Neural cell (in vitro differentiated cells): Measurements from ENCODE around the gene P4HA2.

Experiments
- CTCF ChIP-seq: fragments of 450-650 bp; IDR thresholded peaks from 2 replicates; pipeline ENCODE4 v1.5.1; 2014; ENCODE audit warnings: antibody characterized with exemption, mild to moderate bottlenecking, moderate library complexity; ENCODE audit not compliant: poor library complexity, severe bottlenecking
- EP300 ChIP-seq: fragments of 450-650 bp; conservative IDR thresholded peaks from 2 replicates; pipeline ENCODE4 v1.6.1; 2014; ENCODE audit warnings: antibody characterized with exemption, mild to moderate bottlenecking, moderate library complexity; ENCODE audit not compliant: poor library complexity, severe bottlenecking
- EZH2 ChIP-seq: fragments of 200-600, 300-800 bp; shearing (Covaris generic), sonication (generic); IDR thresholded peaks from 2 replicates; pipeline ENCODE4 v1.6.1; 2014; ENCODE audit warnings: antibody characterized with exemption, low read length, borderline replicate concordance, mild to moderate bottlenecking; ENCODE audit not compliant: insufficient read depth, poor library complexity, severe bottlenecking
- POLR2AphosphoS5 ChIP-seq: IDR thresholded peaks from 2 replicates; pipeline ENCODE4 v1.6.1; 2012
- RAD21 ChIP-seq: fragments of 450-650 bp; conservative IDR thresholded peaks from 2 replicates; pipeline ENCODE4 v1.6.1; 2014; ENCODE audit warnings: antibody characterized with exemption, mild to moderate bottlenecking, moderate library complexity
- TAF1 ChIP-seq: IDR thresholded peaks from 2 replicates; pipeline ENCODE4 v1.6.1; 2012; ENCODE audit warnings: low read depth
- TF ChIP-seq, protein P1 (sequence below): IDR thresholded peaks from 2 replicates; pipeline ENCODE4 v1.6.1; 2012; ENCODE audit warnings: borderline replicate concordance

DNA sequence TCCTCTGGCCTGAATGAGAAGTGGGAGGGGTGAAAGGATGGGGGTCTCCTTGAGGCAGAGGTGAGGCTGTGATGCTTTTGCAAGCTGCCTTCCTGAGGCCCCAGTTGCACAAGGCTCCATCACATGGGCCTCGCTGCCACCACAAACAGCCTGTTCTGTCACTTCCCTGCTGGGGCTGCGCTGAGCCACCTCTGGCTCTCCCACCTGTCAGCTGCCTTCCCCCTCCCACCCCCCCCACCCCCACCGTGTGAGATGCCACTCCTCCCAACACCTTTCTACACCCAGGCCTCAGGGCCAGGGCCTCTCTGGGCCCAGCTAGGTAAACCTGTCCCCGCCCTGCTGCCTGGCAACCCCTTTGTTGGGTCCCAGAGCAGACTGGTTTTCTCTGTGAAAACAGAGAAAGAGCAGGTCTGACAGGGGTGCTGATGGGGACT, 25.4 kb upstream of the P4HA2 start:
- TF ChIP-seq RAD21: no peak
- TF ChIP-seq CTCF: no peak
- no peak for TF ChIP-seq POLR2AphosphoS5
- TF ChIP-seq, protein P1, sequence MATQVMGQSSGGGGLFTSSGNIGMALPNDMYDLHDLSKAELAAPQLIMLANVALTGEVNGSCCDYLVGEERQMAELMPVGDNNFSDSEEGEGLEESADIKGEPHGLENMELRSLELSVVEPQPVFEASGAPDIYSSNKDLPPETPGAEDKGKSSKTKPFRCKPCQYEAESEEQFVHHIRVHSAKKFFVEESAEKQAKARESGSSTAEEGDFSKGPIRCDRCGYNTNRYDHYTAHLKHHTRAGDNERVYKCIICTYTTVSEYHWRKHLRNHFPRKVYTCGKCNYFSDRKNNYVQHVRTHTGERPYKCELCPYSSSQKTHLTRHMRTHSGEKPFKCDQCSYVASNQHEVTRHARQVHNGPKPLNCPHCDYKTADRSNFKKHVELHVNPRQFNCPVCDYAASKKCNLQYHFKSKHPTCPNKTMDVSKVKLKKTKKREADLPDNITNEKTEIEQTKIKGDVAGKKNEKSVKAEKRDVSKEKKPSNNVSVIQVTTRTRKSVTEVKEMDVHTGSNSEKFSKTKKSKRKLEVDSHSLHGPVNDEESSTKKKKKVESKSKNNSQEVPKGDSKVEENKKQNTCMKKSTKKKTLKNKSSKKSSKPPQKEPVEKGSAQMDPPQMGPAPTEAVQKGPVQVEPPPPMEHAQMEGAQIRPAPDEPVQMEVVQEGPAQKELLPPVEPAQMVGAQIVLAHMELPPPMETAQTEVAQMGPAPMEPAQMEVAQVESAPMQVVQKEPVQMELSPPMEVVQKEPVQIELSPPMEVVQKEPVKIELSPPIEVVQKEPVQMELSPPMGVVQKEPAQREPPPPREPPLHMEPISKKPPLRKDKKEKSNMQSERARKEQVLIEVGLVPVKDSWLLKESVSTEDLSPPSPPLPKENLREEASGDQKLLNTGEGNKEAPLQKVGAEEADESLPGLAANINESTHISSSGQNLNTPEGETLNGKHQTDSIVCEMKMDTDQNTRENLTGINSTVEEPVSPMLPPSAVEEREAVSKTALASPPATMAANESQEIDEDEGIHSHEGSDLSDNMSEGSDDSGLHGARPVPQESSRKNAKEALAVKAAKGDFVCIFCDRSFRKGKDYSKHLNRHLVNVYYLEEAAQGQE: no peak
- no peak for TF ChIP-seq TAF1
- no peak for TF ChIP-seq EP300
- TF ChIP-seq EZH2: no peak
